Tibial nerve (tissue), 4 donors: ENCODE data around the gene UBE2I. TPM values are rescaled to one million over a fixed set of nuclear protein-coding genes. Genes with fewer than 3 reads are reported as not detected.

ENCODE experiments used
- DNase-seq, 2 donors: peaks; one replicate each; pipeline ENCODE4 v3.0.0-alpha.2; 2019; ENCODE audit warnings: low spot score in 2 of 2
- H3K27ac ChIP-seq, 4 donors: fragments of 200-600 bp; sonication (generic) in 3 of 4; one replicate each; pipeline ENCODE4 v1.5.1; 2017 to 2019; ENCODE audit warnings: mild to moderate bottlenecking in 1 of 4
- H3K27me3 ChIP-seq, 2 donors: fragments of 200-600 bp; sonication (generic) in 1 of 2; one replicate each; pipeline versions ENCODE4 v1.5.1 to v1.6.0; 2017 to 2019
- H3K36me3 ChIP-seq, 3 donors: fragments of 200-600 bp; sonication (generic); one replicate each; pipeline ENCODE4 v1.5.1; 2018 to 2019
- H3K4me1 ChIP-seq, 4 donors: fragments of 200-600 bp; sonication (generic) in 3 of 4; one replicate each; pipeline ENCODE4 v1.5.1; 2017 to 2019
- H3K4me3 ChIP-seq, 4 donors: fragments of 200-600 bp; sonication (generic) in 3 of 4; one replicate each; pipeline ENCODE4 v1.5.1; 2017 to 2019; ENCODE audit warnings: mild to moderate bottlenecking in 1 of 4, moderate library complexity in 1 of 4
- H3K9me3 ChIP-seq, 4 donors: fragments of 200-600 bp; sonication (generic) in 3 of 4; one replicate each; pipeline ENCODE4 v1.5.1; 2017 to 2019
- CTCF ChIP-seq, 5 experiments: fragments of 200-600 bp in 3 of 5; fragments of 450-650 bp in 2 of 5; sonication (generic) in 3 of 5; IDR thresholded peaks; one replicate each; pipeline ENCODE4 v1.5.1; 2016 to 2019; ENCODE audit warnings: antibody characterized with exemption in 5 of 5, mild to moderate bottlenecking in 3 of 5, moderate library complexity in 2 of 5
- EP300 ChIP-seq, 2 donors: sonication (generic); formaldehyde crosslinking; IDR thresholded peaks; one replicate each; pipeline ENCODE4 v1.6.1; 2017; ENCODE audit warnings: antibody characterized with exemption in 2 of 2, mild to moderate bottlenecking in 1 of 2
- POLR2A ChIP-seq, 2 donors: fragments of 450-650 bp; IDR thresholded peaks; one replicate each; pipeline ENCODE4 v1.6.1; 2017; ENCODE audit warnings: antibody characterized with exemption in 2 of 2, mild to moderate bottlenecking in 2 of 2, moderate library complexity in 2 of 2
- WGBS, 2 donors: methylation state at CpG; one replicate each; pipeline ENCODE4 v1.1.5; 2018; 5-methylcytosine and 5-hydroxymethylcytosine counted together
- total RNA-seq, 4 donors: library from RNA; depleted of rRNA; stranded (reverse); fragments of >200 nt; gene quantifications; one replicate each; pipeline ENCODE4 v1.1.0, GENCODE V29; 2016

The UBE2I gene
- total RNA-seq, 4 donors from 2014 or later, result 87.3 to 161 (median 111) TPM

GRCh38 chr16:1366060-1366711 lies 56.8 kb downstream of the UBE2I start:
- Histone ChIP-seq H3K4me3 (no peak overlapping the region), H3K27me3 (no peaks in the 10 kb centered on the region), H3K4me1 (no peaks in the 10 kb centered on the region), H3K36me3 (peaks cover 0 to 92% (median 11%) of the 10 kb centered on the region in 3 donors), H3K27ac (no peak overlapping the region), H3K9me3 (no peaks in the 10 kb centered on the region)
- no peak for TF ChIP-seq CTCF (IDR thresholded peaks at IDR 0.05)
- no peak for TF ChIP-seq EP300 (IDR thresholded peaks at IDR 0.05)
- TF ChIP-seq POLR2A (IDR thresholded peaks at IDR 0.05), result no peak
- no peak for DNase-seq
- WGBS, 2 donors, result 85 to 89% methylated on average over 16 to 24 of the region's 29 CpGs

- 80% methylated on average over 20 to 24 of the region's 24 CpGs for WGBS, 2 donors
- TF ChIP-seq EP300 (IDR thresholded peaks at IDR 0.05) (no peak), CTCF (IDR thresholded peaks at IDR 0.05) (no peak), POLR2A (IDR thresholded peaks at IDR 0.05) (no peak)
- no peak for DNase-seq
- Histone ChIP-seq H3K4me1 (no peaks in the 10 kb centered on the region), H3K36me3 (peaks cover 0 to 92% (median 11%) of the 10 kb centered on the region in 3 donors), H3K27ac (no peak overlapping the region), H3K27me3 (no peaks in the 10 kb centered on the region), H3K9me3 (no peaks in the 10 kb centered on the region), H3K4me3 (no peak overlapping the region)
Measured at GRCh38 chr16:1366712-1367299, 57.4 kb downstream of the UBE2I start.

- no peak overlapping the region for H3K4me3 ChIP-seq
- peaks cover 0 to 91% (median 5%) of the 10 kb centered on the region in 3 donors for H3K36me3 ChIP-seq
- DNase-seq, result no peak
- H3K27me3 ChIP-seq, result no peaks in the 10 kb centered on the region
- TF ChIP-seq POLR2A (IDR thresholded peaks at IDR 0.05) (no peak), CTCF (IDR thresholded peaks at IDR 0.05) (no peak), EP300 (IDR thresholded peaks at IDR 0.05) (no peak)
- no peaks in the 10 kb centered on the region for H3K9me3 ChIP-seq
- H3K4me1 ChIP-seq, result no peaks in the 10 kb centered on the region
- no peak overlapping the region for H3K27ac ChIP-seq
- WGBS, 2 donors, result 84 to 89% methylated on average over 18 to 27 of the region's 27 CpGs
Measured at GRCh38 chr16:1367486-1368174, 58.2 kb downstream of the UBE2I start.

GRCh38 chr16:1371054-1371978 lies 61.9 kb downstream of the UBE2I start:
- Histone ChIP-seq H3K4me1 (no peaks in the 10 kb centered on the region), H3K4me3 (no peak overlapping the region), H3K27ac (no peak overlapping the region), H3K9me3 (no peaks in the 10 kb centered on the region), H3K36me3 (peaks cover 0 to 78% (median 0%) of the 10 kb centered on the region in 3 donors), H3K27me3 (no peaks in the 10 kb centered on the region)
- TF ChIP-seq POLR2A (IDR thresholded peaks at IDR 0.05) (no peak), EP300 (IDR thresholded peaks at IDR 0.05) (no peak), CTCF (IDR thresholded peaks at IDR 0.05) (no peak)
- 89 to 92% methylated on average over 25 to 32 of the region's 33 CpGs for WGBS, 2 donors
- DNase-seq, result no peak
